ENCODE results near the gene SLBP. TPM values are rescaled to one million over a fixed set of nuclear protein-coding genes. Genes with fewer than 3 reads are reported as not detected.

The SLBP gene
- polyA plus RNA-seq, 3 donors: 39.6 to 63.7 (median 59.1) TPM

DNA sequence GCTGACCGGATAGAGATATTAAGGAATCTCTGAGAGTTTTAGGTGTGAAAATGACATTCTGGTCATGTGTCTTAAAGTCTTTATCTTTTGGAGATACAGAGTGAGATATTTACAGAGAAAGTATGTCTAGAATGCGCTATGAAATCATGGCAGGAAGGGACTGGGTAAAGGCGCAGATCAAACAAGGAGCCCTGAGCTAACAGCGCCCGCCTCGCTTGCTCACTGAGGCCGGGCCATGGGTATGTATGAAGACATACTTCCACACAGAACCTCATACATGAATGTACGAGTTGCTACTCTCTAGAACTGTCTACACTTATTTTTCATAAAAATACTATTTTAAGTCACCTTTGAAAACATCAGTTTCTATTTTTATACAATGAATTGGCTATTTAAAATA, 48.0 kb downstream of the SLBP start:
- H3K4me3 Mint-ChIP-seq: no peak overlapping the region
- no peaks in the 10 kb centered on the region for H3K9me3 Mint-ChIP-seq
- H3K27ac ChIP-seq (ENCODE audit: low read depth in 1 of 2, low read length in 2 of 2): no peak overlapping the region
- H3K9me3 ChIP-seq (replicated peaks in 1 of 2; ENCODE audit: control insufficient read depth in 1 of 2, insufficient read depth in 1 of 2, low read length in 2 of 2): no peaks in the 10 kb centered on the region
- intact Hi-C loops (cut with micrococcal nuclease): no loop called here
- TF ChIP-seq, protein P1, sequence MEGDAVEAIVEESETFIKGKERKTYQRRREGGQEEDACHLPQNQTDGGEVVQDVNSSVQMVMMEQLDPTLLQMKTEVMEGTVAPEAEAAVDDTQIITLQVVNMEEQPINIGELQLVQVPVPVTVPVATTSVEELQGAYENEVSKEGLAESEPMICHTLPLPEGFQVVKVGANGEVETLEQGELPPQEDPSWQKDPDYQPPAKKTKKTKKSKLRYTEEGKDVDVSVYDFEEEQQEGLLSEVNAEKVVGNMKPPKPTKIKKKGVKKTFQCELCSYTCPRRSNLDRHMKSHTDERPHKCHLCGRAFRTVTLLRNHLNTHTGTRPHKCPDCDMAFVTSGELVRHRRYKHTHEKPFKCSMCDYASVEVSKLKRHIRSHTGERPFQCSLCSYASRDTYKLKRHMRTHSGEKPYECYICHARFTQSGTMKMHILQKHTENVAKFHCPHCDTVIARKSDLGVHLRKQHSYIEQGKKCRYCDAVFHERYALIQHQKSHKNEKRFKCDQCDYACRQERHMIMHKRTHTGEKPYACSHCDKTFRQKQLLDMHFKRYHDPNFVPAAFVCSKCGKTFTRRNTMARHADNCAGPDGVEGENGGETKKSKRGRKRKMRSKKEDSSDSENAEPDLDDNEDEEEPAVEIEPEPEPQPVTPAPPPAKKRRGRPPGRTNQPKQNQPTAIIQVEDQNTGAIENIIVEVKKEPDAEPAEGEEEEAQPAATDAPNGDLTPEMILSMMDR (IDR thresholded peaks at IDR 0.05): no peak
- no peaks in the 10 kb centered on the region for H3K79me2 ChIP-seq (ENCODE audit: insufficient read depth, low read length)
- H3K27ac Mint-ChIP-seq: peak overlapping the region in 1 of 7 donors; percentile 50
- H3K27me3 ChIP-seq (ENCODE audit: control insufficient read depth in 2 of 2, insufficient read depth in 2 of 2, low read length in 2 of 2): no peaks in the 10 kb centered on the region
- WGBS (ENCODE audit: insufficient coverage): no CpG with 5 or more reads among the region's 8 CpGs
- no peak overlapping the region for H3K4me3 ChIP-seq (replicated peaks in 1 of 3; ENCODE audit: low read depth in 2 of 3, low read length in 3 of 3)
- peaks cover 0 to 2% (median 0%) of the 10 kb centered on the region in 3 donors for H3K27me3 Mint-ChIP-seq (ENCODE audit: low read depth in 3 of 3)
- H3K4me2 ChIP-seq (replicated peaks; ENCODE audit: extremely low read depth, low read length, poor library complexity, severe bottlenecking): no peak overlapping the region
- no peaks in the 10 kb centered on the region for H3K4me1 ChIP-seq (ENCODE audit: control insufficient read depth in 1 of 2, insufficient read depth in 2 of 2, low read length in 2 of 2)
- H3K4me1 Mint-ChIP-seq: no peaks in the 10 kb centered on the region
- no peaks in the 10 kb centered on the region for H3K36me3 Mint-ChIP-seq
- H3K9ac ChIP-seq (ENCODE audit: insufficient read depth, low read length, poor library complexity, severe bottlenecking): no peak overlapping the region
- H3K36me3 ChIP-seq (replicated peaks in 1 of 2; ENCODE audit: control insufficient read depth in 1 of 2, insufficient read depth in 2 of 2, low read length in 2 of 2): no peaks in the 10 kb centered on the region
- DNase-seq: no peak
- no peaks in the 10 kb centered on the region for H4K20me1 ChIP-seq (ENCODE audit: insufficient read depth, low read length)
- no peak overlapping the region for H2AFZ ChIP-seq (ENCODE audit: insufficient read depth, low read depth, low read length, poor library complexity, severe bottlenecking)

DNA sequence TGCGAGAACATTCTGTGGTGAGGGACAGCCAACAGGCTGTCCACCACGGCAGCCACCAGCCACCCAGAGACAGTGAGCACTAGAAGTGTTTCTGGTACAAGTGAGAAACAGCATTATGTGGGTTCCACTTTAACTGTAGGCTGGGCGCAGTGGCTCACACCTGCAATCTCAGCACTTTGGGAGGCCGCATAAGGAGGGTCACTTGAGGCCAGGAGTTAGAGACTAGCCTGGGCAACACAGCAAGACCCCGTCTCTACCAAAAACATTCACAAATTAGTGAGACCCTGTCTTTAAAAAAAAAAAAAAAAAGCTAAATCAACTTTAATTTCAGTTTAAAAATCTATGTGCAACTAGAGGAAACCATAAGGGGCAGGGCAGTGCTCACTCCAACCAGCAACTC, 48.6 kb downstream of the SLBP start:
- Mint-ChIP-seq H3K4me3 (no peak overlapping the region), H3K9me3 (no peaks in the 10 kb centered on the region), H3K27ac (no peak overlapping the region), H3K36me3 (no peaks in the 10 kb centered on the region), H3K4me1 (no peaks in the 10 kb centered on the region), H3K27me3 (ENCODE audit: low read depth in 3 of 3) (peaks cover 0 to 2% (median 0%) of the 10 kb centered on the region in 3 donors)
- no peak overlapping the region for H3K4me2 ChIP-seq (replicated peaks; ENCODE audit: extremely low read depth, low read length, poor library complexity, severe bottlenecking)
- TF ChIP-seq, protein P1 (IDR thresholded peaks at IDR 0.05): no peak
- no peak overlapping the region for H3K9ac ChIP-seq (ENCODE audit: insufficient read depth, low read length, poor library complexity, severe bottlenecking)
- no peak overlapping the region for H2AFZ ChIP-seq (ENCODE audit: insufficient read depth, low read depth, low read length, poor library complexity, severe bottlenecking)
- 96% methylated on average over 2 of the region's 5 CpGs for WGBS (ENCODE audit: insufficient coverage)
- H3K79me2 ChIP-seq (ENCODE audit: insufficient read depth, low read length): no peaks in the 10 kb centered on the region
- intact Hi-C loops (cut with micrococcal nuclease): no loop called here
- no peak overlapping the region for H3K4me3 ChIP-seq (replicated peaks in 1 of 3; ENCODE audit: low read depth in 2 of 3, low read length in 3 of 3)
- H4K20me1 ChIP-seq (ENCODE audit: insufficient read depth, low read length): no peaks in the 10 kb centered on the region
- no peaks in the 10 kb centered on the region for H3K27me3 ChIP-seq (ENCODE audit: control insufficient read depth in 2 of 2, insufficient read depth in 2 of 2, low read length in 2 of 2)
- no peaks in the 10 kb centered on the region for H3K9me3 ChIP-seq (replicated peaks in 1 of 2; ENCODE audit: control insufficient read depth in 1 of 2, insufficient read depth in 1 of 2, low read length in 2 of 2)
- H3K36me3 ChIP-seq (replicated peaks in 1 of 2; ENCODE audit: control insufficient read depth in 1 of 2, insufficient read depth in 2 of 2, low read length in 2 of 2): no peaks in the 10 kb centered on the region
- no peak overlapping the region for H3K27ac ChIP-seq (ENCODE audit: low read depth in 1 of 2, low read length in 2 of 2)
- H3K4me1 ChIP-seq (ENCODE audit: control insufficient read depth in 1 of 2, insufficient read depth in 2 of 2, low read length in 2 of 2): no peaks in the 10 kb centered on the region
- no peak for DNase-seq
